Panc1 (cell line): Measurements from ENCODE around the gene SDK2. TPM values are rescaled to one million over a fixed set of nuclear protein-coding genes. Genes with fewer than 3 reads are reported as not detected.
"Not testable (repeated sequence)": the region's sequence is repeated elsewhere in the genome, so short reads cannot be mapped to it uniquely, and the experiment has no call there.

Experiments used
- ATAC-seq: fragments of 200-7000 bp; cut with Tn5 transposase; 2 replicates; pipeline ENCODE4 v1.9.1; 2020; ENCODE audit warnings: mild to moderate bottlenecking, moderate library complexity
- BruUV-seq: library from RNA; stranded (reverse); fragments of 400-500 nt; replicated peaks from 2 replicates; lab custom pipeline; 2021; lab: Mats Ljungman, UMichigan
- CTCF ChIA-PET: fragments of 300-600 bp; sonication (Branson Sonifier 250); formaldehyde crosslinking; loops from one replicate; lab custom pipeline; 2022; ENCODE audit warnings: antibody characterized with exemption; lab: Charles Lee
- POLR2A ChIA-PET: fragments of 300-600 bp; sonication (Branson Sonifier 250); formaldehyde crosslinking; loops from one replicate; lab custom pipeline; 2022; ENCODE audit warnings: antibody characterized with exemption; lab: Charles Lee
- DNase-seq: peaks from one replicate; pipeline ENCODE4 v3.0.0-alpha.2; 2010; ENCODE audit warnings: low read depth, low spot score
- H3K27ac ChIP-seq: 2 replicates; pipeline ENCODE4 v1.5.1; 2011; ENCODE audit warnings: mild to moderate bottlenecking, low read length, inconsistent platforms
- H3K27me3 ChIP-seq: fragments of 200-500 bp; sonication (Bioruptor generic); 2 replicates; pipeline ENCODE4 v1.6.0; 2014; ENCODE audit warnings: low read length, inconsistent platforms; ENCODE audit not compliant: control insufficient read depth, insufficient read depth
- H3K36me3 ChIP-seq: fragments of 200-500 bp; sonication (Bioruptor generic); 2 replicates; pipeline ENCODE4 v1.5.1; 2014; ENCODE audit warnings: inconsistent platforms, mild to moderate bottlenecking, low read length, moderate library complexity; ENCODE audit not compliant: control insufficient read depth, insufficient read depth
- H3K4me1 ChIP-seq: 2 replicates; pipeline ENCODE4 v1.5.1; 2011; ENCODE audit warnings: inconsistent platforms, mild to moderate bottlenecking, low read length, moderate library complexity; ENCODE audit not compliant: control insufficient read depth, insufficient read depth
- H3K4me3 ChIP-seq, 2 experiments: 2 replicates each; pipeline ENCODE4 v1.5.1; 2011 to 2012; ENCODE audit warnings: low read depth in 2 of 2, low read length in 2 of 2, mild to moderate bottlenecking in 2 of 2, inconsistent platforms in 1 of 2, moderate library complexity in 1 of 2
- H3K9me3 ChIP-seq: fragments of 200-500 bp; sonication (Bioruptor generic); 2 replicates; pipeline ENCODE4 v1.5.1; 2014; ENCODE audit warnings: low read depth, mild to moderate bottlenecking, inconsistent platforms, low read length, moderate library complexity; ENCODE audit not compliant: control insufficient read depth, insufficient read depth
- CTCF ChIP-seq: fragments of 450-650 bp; IDR thresholded peaks from 2 replicates; pipeline ENCODE4 v1.5.1; 2017; ENCODE audit warnings: mild to moderate bottlenecking
- POLR2AphosphoS5 ChIP-seq: IDR thresholded peaks from 2 replicates; pipeline ENCODE4 v1.6.1; 2012; ENCODE audit warnings: mild to moderate bottlenecking, low read depth, low read length, moderate library complexity
- REST ChIP-seq, 2 experiments: IDR thresholded peaks; 2 replicates each; pipeline ENCODE4 v1.6.1; 2011 to 2012; ENCODE audit warnings: low read depth in 2 of 2, control low read depth in 1 of 2, low read length in 1 of 2, mild to moderate bottlenecking in 1 of 2, moderate library complexity in 1 of 2; ENCODE audit not compliant: insufficient read depth in 1 of 2
- SIN3A ChIP-seq: IDR thresholded peaks from 2 replicates; pipeline ENCODE4 v1.6.1; 2012; ENCODE audit warnings: low read depth, mild to moderate bottlenecking, low read length, moderate library complexity, borderline replicate concordance; ENCODE audit not compliant: insufficient read depth
- in situ Hi-C: cut with HindIII; loops from 2 replicates; pipeline ENCODE4 v1.10.0; 2016; ENCODE audit warnings: low sequenced_read_pairs, low pct_unique_long_range_greater_than_20kb
- intact Hi-C: fragments of 100-400 bp; cut with micrococcal nuclease; formaldehyde crosslinking; loops from one replicate; pipeline ENCODE4 v1.10.0; 2022; ENCODE audit not compliant: unreplicated experiment
- total RNA-seq: library from RNA; stranded (reverse); gene quantifications from one replicate; pipeline ENCODE4 v1.2.1, GENCODE V29; 2021; ENCODE audit not compliant: unreplicated experiment

The SDK2 gene
- total RNA-seq, 1 experiment from 2014 or later = 0.41 TPM

- H3K9me3 ChIP-seq, H3K27me3 ChIP-seq, H3K36me3 ChIP-seq, intact Hi-C loops, POLR2A ChIA-PET, BruUV-seq, DNase-seq, ATAC-seq, H3K4me3 ChIP-seq, in situ Hi-C loops: not testable (repeated sequence)
- H3K4me1 ChIP-seq = peaks cover 19% of the 10 kb centered on the region
- peak overlapping the region; percentile 87 for H3K27ac ChIP-seq
- CTCF ChIA-PET = interaction anchor here (0.6 to 1.1 kb wide), 2 partner anchors 21 to 890 kb away, joined by 3 to 12 read pairs; no protein-coding TSS in a partner anchor
Measured at GRCh38 chr17:73312887-73313286, 331.4 kb downstream of the SDK2 start.

GRCh38 chr17:73311781-73312641, 332.2 kb downstream of the SDK2 start, which contains the start of gene CDC42EP4:
Gene CDC42EP4 (minus strand): TSS chr17:73312001. CDS start chr17:73286500, 25,501 bp downstream.
- ChIA-PET POLR2A (interaction anchor here (1.1 kb wide), 1 partner anchor 58 kb away, joined by 3 read pairs; no protein-coding TSS in a partner anchor), CTCF (interaction anchor here (0.5 to 5.7 kb wide), 5 partner anchors 20 to 891 kb away, joined by 3 to 34 read pairs (median 5); no protein-coding TSS in a partner anchor)
- BruUV-seq = no TSS peak
- TF ChIP-seq POLR2AphosphoS5 = peak; percentile 77
- peak; percentile 85 for TF ChIP-seq SIN3A
- no peak for TF ChIP-seq REST (IDR thresholded peaks at IDR 0.05; ENCODE audit: insufficient read depth in 1 of 2, low read depth in 2 of 2, low read length in 1 of 2)
- no peak for TF ChIP-seq CTCF
- Histone ChIP-seq H3K4me1 (peaks cover 25% of the 10 kb centered on the region), H3K4me3 (peak within 1 kb of the TSS; percentile 90), H3K27me3 (no peaks in the 10 kb centered on the region), H3K27ac (peak within 1 kb of the TSS; percentile 87), H3K36me3 (peaks cover 4% of the 10 kb centered on the region; the same call in 1 of the 2 replicates), H3K9me3 (no peaks in the 10 kb centered on the region)
- ATAC-seq (peak; percentile 92), DNase-seq (no peak)
- in situ Hi-C loops (no loop called here), intact Hi-C loops (no loop called here)

- peak overlapping the region; percentile 90 for H3K4me3 ChIP-seq
- peaks cover 4% of the 10 kb centered on the region; the same call in 1 of the 2 replicates for H3K36me3 ChIP-seq
- ChIA-PET CTCF (interaction anchor here (0.5 to 5.7 kb wide), 3 partner anchors 20 to 390 kb away, joined by 3 to 34 read pairs (median 5); no protein-coding TSS in a partner anchor), POLR2A (interaction anchor here (1.1 kb wide), 1 partner anchor 58 kb away, joined by 3 read pairs; no protein-coding TSS in a partner anchor)
- DNase-seq (no peak), ATAC-seq (peak; percentile 52)
- peaks cover 31% of the 10 kb centered on the region for H3K4me1 ChIP-seq
- no peaks in the 10 kb centered on the region for H3K9me3 ChIP-seq
- H3K27me3 ChIP-seq = no peaks in the 10 kb centered on the region
- in situ Hi-C loops (no loop called here), intact Hi-C loops (no loop called here)
- TF ChIP-seq POLR2AphosphoS5 = 0 out of 2 replicates have a peak, but pooled peaks have one; percentile 4
- no peak for TF ChIP-seq CTCF
- no peak for TF ChIP-seq REST (IDR thresholded peaks at IDR 0.05; ENCODE audit: insufficient read depth in 1 of 2, low read depth in 2 of 2, low read length in 1 of 2)
- peak overlapping the region; percentile 86 for H3K27ac ChIP-seq
- BruUV-seq = no TSS peak
Measured at GRCh38 chr17:73311428-73311780, 332.8 kb downstream of the SDK2 start.
